Liver (tissue), 9 donors: Measurements from ENCODE around the gene RAB2B. TPM values are rescaled to one million over a fixed set of nuclear protein-coding genes. Genes with fewer than 3 reads are reported as not detected.

Source experiments
- DNase-seq: peaks from one replicate; pipeline ENCODE4 v3.0.0-alpha.2; 2017; ENCODE audit warnings: low spot score
- H3K27ac ChIP-seq, 2 donors: one replicate each; pipeline ENCODE4 v1.7.0; 2013; ENCODE audit warnings: inconsistent platforms in 2 of 2, low read length in 2 of 2, control low read depth in 1 of 2, low read depth in 1 of 2, mild to moderate bottlenecking in 1 of 2
- H3K27me3 ChIP-seq, 4 donors: one replicate each; pipeline versions ENCODE4 v1.6.1 to v1.7.0; 2013; ENCODE audit warnings: low read length in 3 of 4, inconsistent platforms in 1 of 4, mild to moderate bottlenecking in 1 of 4, moderate library complexity in 1 of 4; ENCODE audit not compliant: control insufficient read depth in 4 of 4, insufficient read depth in 4 of 4
- H3K36me3 ChIP-seq, 4 donors: one replicate each; pipeline versions ENCODE4 v1.6.1 to v1.7.0; 2013; ENCODE audit warnings: low read length in 3 of 4, mild to moderate bottlenecking in 3 of 4, low read depth in 1 of 4, moderate library complexity in 1 of 4; ENCODE audit not compliant: control insufficient read depth in 4 of 4, insufficient read depth in 3 of 4
- H3K4me1 ChIP-seq, 4 donors: one replicate each; pipeline versions ENCODE4 v1.6.1 to v1.7.0; 2013; ENCODE audit warnings: low read length in 3 of 4, mild to moderate bottlenecking in 3 of 4, moderate library complexity in 1 of 4; ENCODE audit not compliant: control insufficient read depth in 4 of 4, insufficient read depth in 4 of 4
- H3K4me3 ChIP-seq, 3 donors: one replicate each; pipeline versions ENCODE4 v1.6.1 to v1.7.0; 2013; ENCODE audit warnings: low read length in 3 of 3, control low read depth in 1 of 3, low read depth in 1 of 3, mild to moderate bottlenecking in 1 of 3
- H3K9ac ChIP-seq, 2 donors: one replicate each; pipeline ENCODE4 v1.7.0; 2013; ENCODE audit warnings: low read length in 2 of 2, mild to moderate bottlenecking in 2 of 2, moderate library complexity in 2 of 2, control low read depth in 1 of 2, low read depth in 1 of 2
- H3K9me3 ChIP-seq, 4 donors: one replicate each; pipeline versions ENCODE4 v1.6.1 to v1.7.0; 2013; ENCODE audit warnings: low read length in 3 of 4; ENCODE audit not compliant: control insufficient read depth in 4 of 4
- EGR1 ChIP-seq, 2 donors: IDR thresholded peaks; 2 replicates each; pipeline ENCODE4 v1.6.1; 2016 to 2018; ENCODE audit warnings: antibody characterized with exemption in 2 of 2, low read depth in 2 of 2
- FOXA1 ChIP-seq: IDR thresholded peaks from 2 replicates; pipeline ENCODE4 v1.6.1; 2016; ENCODE audit warnings: antibody characterized with exemption
- FOXA2 ChIP-seq: IDR thresholded peaks from 2 replicates; pipeline ENCODE4 v1.6.1; 2016; ENCODE audit warnings: antibody characterized with exemption
- GABPA ChIP-seq, 2 donors: IDR thresholded peaks in 1 of 2; conservative IDR thresholded peaks in 1 of 2; 2 replicates each; pipeline ENCODE4 v1.6.1; 2016; ENCODE audit warnings: antibody characterized with exemption in 2 of 2, mild to moderate bottlenecking in 1 of 2, moderate library complexity in 1 of 2
- HNF4A ChIP-seq, 2 donors: conservative IDR thresholded peaks; 2 replicates each; pipeline ENCODE4 v1.6.1; 2016; ENCODE audit warnings: antibody characterized with exemption in 2 of 2, mild to moderate bottlenecking in 2 of 2
- HNF4G ChIP-seq: IDR thresholded peaks from 2 replicates; pipeline ENCODE4 v1.6.1; 2016; ENCODE audit warnings: antibody characterized with exemption
- JUND ChIP-seq, 2 donors: IDR thresholded peaks; 2 replicates each; pipeline ENCODE4 v1.6.1; 2016; ENCODE audit warnings: antibody characterized with exemption in 2 of 2
- MAX ChIP-seq: IDR thresholded peaks from 2 replicates; pipeline ENCODE4 v1.6.1; 2016; ENCODE audit warnings: antibody characterized with exemption
- NR2F2 ChIP-seq: IDR thresholded peaks from 2 replicates; pipeline ENCODE4 v1.6.1; 2016; ENCODE audit warnings: antibody characterized with exemption
- RAD21 ChIP-seq, 2 donors: IDR thresholded peaks; 2 replicates each; pipeline ENCODE4 v1.6.1; 2016; ENCODE audit warnings: antibody characterized with exemption in 2 of 2, mild to moderate bottlenecking in 2 of 2
- REST ChIP-seq: IDR thresholded peaks from 2 replicates; pipeline ENCODE4 v1.6.1; 2016; ENCODE audit warnings: antibody characterized with exemption, mild to moderate bottlenecking
- SP1 ChIP-seq: IDR thresholded peaks from 2 replicates; pipeline ENCODE4 v1.6.1; 2018; ENCODE audit warnings: antibody characterized with exemption, mild to moderate bottlenecking
- TAF1 ChIP-seq: conservative IDR thresholded peaks from 2 replicates; pipeline ENCODE4 v1.6.1; 2016; ENCODE audit warnings: antibody characterized with exemption, mild to moderate bottlenecking
- YY1 ChIP-seq: IDR thresholded peaks from 2 replicates; pipeline ENCODE4 v1.6.1; 2016; ENCODE audit warnings: antibody characterized with exemption, mild to moderate bottlenecking
- ZBTB33 ChIP-seq: IDR thresholded peaks from 2 replicates; pipeline ENCODE4 v1.6.1; 2016; ENCODE audit warnings: antibody characterized with exemption
- WGBS: extraction: QIAGEN DNeasy Blood & Tissue Kit; methylation state at CpG from one replicate; pipeline ENCODE4 v1.1.7; 2013; 5-methylcytosine and 5-hydroxymethylcytosine counted together
- polyA plus RNA-seq, 2 donors: library from polyadenylated mRNA; stranded (reverse) in 1 of 2; unstranded in 1 of 2; fragments of 200-250 nt in 1 of 2; fragments of >200 nt in 1 of 2; fragmentation: Nextera tagmentation in 1 of 2; extraction: Ambion mirVana in 1 of 2; gene quantifications; one replicate each; pipeline versions ENCODE4 v1.2.1 to v1.2.3, GENCODE V29; 2013 to 2015
- total RNA-seq, 2 donors: library from RNA; depleted of rRNA; stranded (reverse); fragments of >200 nt; gene quantifications; one replicate each; pipeline ENCODE4 v1.2.3, GENCODE V29; 2014
- TF ChIP-seq, protein P1 (sequence below): IDR thresholded peaks from 2 replicates; pipeline ENCODE4 v1.6.1; 2016; ENCODE audit warnings: antibody characterized with exemption
- TF ChIP-seq, protein P2 (sequence below): fragments of 150-350 bp; IDR thresholded peaks from 2 replicates; pipeline ENCODE4 v1.5.1; 2017; ENCODE audit warnings: improper control_type of control experiment, low read depth, low read length; ENCODE audit not compliant: missing input control
- donor health status: healthy.
- donor health status: healthy.
- donor health status: healthy.
- donor health status: healthy.
- donor health status: healthy.

RAB2B gene
- total and polyA plus RNA-seq, 4 donors = 4.2 to 60.9 (median 10.4) TPM

- no peaks in the 10 kb centered on the region for H3K9me3 ChIP-seq
- H3K27ac ChIP-seq = no peak overlapping the region
- peaks cover 0 to 5% (median 2%) of the 10 kb centered on the region in 4 donors for H3K4me1 ChIP-seq
- WGBS = 91% methylated on average over 18 of the region's 18 CpGs
- no peak overlapping the region for H3K9ac ChIP-seq
- no peak for TF ChIP-seq FOXA2
- TF ChIP-seq, protein P1, sequence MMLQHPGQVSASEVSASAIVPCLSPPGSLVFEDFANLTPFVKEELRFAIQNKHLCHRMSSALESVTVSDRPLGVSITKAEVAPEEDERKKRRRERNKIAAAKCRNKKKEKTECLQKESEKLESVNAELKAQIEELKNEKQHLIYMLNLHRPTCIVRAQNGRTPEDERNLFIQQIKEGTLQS = no peak
- no peak for TF ChIP-seq GABPA (IDR thresholded peaks at IDR 0.05 in 1 of 2, conservative IDR thresholded peaks at IDR 0.05 in 1 of 2)
- TF ChIP-seq FOXA1 = no peak
- TF ChIP-seq SP1 = no peak
- TF ChIP-seq JUND (IDR thresholded peaks at IDR 0.05) = no peak
- TF ChIP-seq HNF4A (conservative IDR thresholded peaks at IDR 0.05) = no peak
- no peak for TF ChIP-seq ZBTB33
- TF ChIP-seq, protein P2, sequence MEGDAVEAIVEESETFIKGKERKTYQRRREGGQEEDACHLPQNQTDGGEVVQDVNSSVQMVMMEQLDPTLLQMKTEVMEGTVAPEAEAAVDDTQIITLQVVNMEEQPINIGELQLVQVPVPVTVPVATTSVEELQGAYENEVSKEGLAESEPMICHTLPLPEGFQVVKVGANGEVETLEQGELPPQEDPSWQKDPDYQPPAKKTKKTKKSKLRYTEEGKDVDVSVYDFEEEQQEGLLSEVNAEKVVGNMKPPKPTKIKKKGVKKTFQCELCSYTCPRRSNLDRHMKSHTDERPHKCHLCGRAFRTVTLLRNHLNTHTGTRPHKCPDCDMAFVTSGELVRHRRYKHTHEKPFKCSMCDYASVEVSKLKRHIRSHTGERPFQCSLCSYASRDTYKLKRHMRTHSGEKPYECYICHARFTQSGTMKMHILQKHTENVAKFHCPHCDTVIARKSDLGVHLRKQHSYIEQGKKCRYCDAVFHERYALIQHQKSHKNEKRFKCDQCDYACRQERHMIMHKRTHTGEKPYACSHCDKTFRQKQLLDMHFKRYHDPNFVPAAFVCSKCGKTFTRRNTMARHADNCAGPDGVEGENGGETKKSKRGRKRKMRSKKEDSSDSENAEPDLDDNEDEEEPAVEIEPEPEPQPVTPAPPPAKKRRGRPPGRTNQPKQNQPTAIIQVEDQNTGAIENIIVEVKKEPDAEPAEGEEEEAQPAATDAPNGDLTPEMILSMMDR = no peak
- no peak overlapping the region for H3K4me3 ChIP-seq
- no peaks in the 10 kb centered on the region for H3K36me3 ChIP-seq
- no peak for DNase-seq
- H3K27me3 ChIP-seq = no peaks in the 10 kb centered on the region
These were observed 48.1 kb upstream of the RAB2B start for GRCh38 chr14:21524575-21525490.

DNA sequence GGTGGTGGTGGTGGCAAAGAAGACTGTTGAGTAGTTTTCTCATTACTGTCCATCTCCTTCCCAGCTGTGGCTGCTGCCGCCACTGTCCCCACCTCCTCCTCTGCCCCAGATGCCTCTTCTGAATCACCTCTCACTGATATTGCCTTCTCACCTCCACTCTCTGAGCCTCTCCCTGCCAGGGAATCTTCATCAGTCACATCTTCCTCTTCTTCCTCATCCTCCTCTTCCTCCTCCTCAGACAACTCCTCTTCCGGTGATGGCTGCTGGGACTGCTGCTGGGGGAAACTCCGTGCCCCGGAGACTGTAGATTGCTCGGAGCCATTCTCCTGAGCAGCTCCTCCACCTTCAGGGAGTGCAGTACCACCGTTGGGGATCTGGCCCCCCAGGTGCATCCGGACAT, 46.4 kb upstream of the RAB2B start:
- no peak for DNase-seq
- TF ChIP-seq EGR1 (IDR thresholded peaks at IDR 0.05; ENCODE audit: low read depth in 2 of 2) (no peak), SP1 (no peak), TAF1 (no peak), NR2F2 (no peak), JUND (IDR thresholded peaks at IDR 0.05) (no peak), YY1 (no peak), REST (no peak), GABPA (IDR thresholded peaks at IDR 0.05 in 1 of 2, conservative IDR thresholded peaks at IDR 0.05 in 1 of 2) (no peak), MAX (no peak), HNF4A (conservative IDR thresholded peaks at IDR 0.05) (no peak), RAD21 (IDR thresholded peaks at IDR 0.05) (no peak), ZBTB33 (no peak), HNF4G (no peak), FOXA1 (no peak)
- TF ChIP-seq, protein P1 = no peak
- TF ChIP-seq, protein P2 = no peak
- WGBS = 89% methylated on average over 7 of the region's 7 CpGs

More for the DNA sequence above, 46.4 kb upstream of the RAB2B start:
- H3K36me3 ChIP-seq = no peaks in the 10 kb centered on the region
- H3K4me3 ChIP-seq = no peak overlapping the region
- no peaks in the 10 kb centered on the region for H3K9me3 ChIP-seq
- H3K27ac ChIP-seq = no peak overlapping the region
- no peak overlapping the region for H3K9ac ChIP-seq
- H3K27me3 ChIP-seq = no peaks in the 10 kb centered on the region
- H3K4me1 ChIP-seq = peaks cover 0 to 5% (median 2%) of the 10 kb centered on the region in 4 donors
